ENCODE data around the gene DRC3.

Gene DRC3

GRCh38 chr17:18025945-18026776 lies 53.5 kb downstream of the DRC3 start:
- no peak for DNase-seq

- DNase-seq, result no peak
Measured at GRCh38 chr17:18027280-18027679, 54.6 kb downstream of the DRC3 start.

GRCh38 chr17:18028114-18028951 lies 55.7 kb downstream of the DRC3 start:
- no peak for DNase-seq

DNA sequence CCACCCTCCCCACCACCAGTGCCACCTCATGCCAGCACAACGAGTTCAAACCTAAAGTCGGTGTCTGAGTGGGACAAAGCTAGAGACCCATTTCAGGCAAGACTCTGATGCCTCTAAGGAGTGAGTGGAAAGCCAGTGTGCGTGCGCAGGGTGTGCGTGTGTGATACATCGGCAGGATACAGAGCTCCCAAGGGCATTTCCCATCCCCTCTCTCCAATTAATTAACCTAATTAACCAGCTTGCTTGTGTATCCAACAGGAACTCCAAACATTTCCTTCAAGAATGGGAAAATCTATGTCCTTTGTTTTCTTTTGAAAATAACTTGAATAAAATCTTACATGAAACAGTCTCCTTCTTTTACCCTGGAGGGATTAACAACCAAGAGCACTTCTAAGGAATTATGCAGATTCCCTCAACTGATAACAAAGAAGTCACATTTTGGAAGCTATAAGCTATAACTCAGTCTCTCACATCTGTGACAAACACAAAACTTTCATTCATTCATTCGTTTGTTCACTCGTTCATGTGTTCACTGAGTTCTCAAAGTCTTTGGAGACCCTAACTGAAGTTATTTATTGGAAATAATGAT lies 56.4 kb downstream of the DRC3 start:
- DNase-seq, result no peak

GRCh38 chr17:18031955-18032354 lies 59.3 kb downstream of the DRC3 start:
- DNase-seq, result no peak

GRCh38 chr17:18033442-18034099 lies 60.9 kb downstream of the DRC3 start:
- peak; percentile 20 for DNase-seq

DNA sequence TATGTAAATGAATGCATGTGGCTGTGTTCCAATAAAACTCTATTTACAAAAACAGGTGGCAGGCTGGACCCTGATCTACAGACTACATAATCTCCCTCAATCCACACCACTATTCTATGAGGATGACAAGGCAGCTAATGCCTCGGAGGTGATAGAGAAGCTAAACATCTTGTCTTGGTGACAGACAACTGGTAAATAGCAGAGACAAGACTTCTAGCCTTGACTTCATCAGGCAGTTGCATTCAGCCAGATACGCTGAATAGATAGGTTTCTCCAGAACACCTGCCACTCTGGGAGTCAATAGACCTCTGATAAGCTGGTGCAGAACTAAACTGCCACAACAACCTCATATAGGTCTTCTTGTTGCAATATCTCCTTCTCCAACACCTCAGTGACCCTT lies 63.0 kb downstream of the DRC3 start:
- DNase-seq, result no peak

- no peak for DNase-seq
Measured at GRCh38 chr17:18037486-18037885, 64.8 kb downstream of the DRC3 start.

GRCh38 chr17:18038149-18038850 lies 65.6 kb downstream of the DRC3 start:
- no peak for DNase-seq

GRCh38 chr17:18038861-18039534 lies 66.3 kb downstream of the DRC3 start, which contains the start of the genes ATPAF2 and GID4:
Gene ATPAF2, minus strand, starts transcription at chr17:18039168. Its CDS starts 155 bp downstream, at chr17:18039013.
Gene GID4, plus strand, starts transcription at chr17:18039408. Its CDS starts 57 bp downstream, at chr17:18039465.
- DNase-seq, result peak; percentile 99

- DNase-seq, result no peak
Measured at GRCh38 chr17:18039535-18040260, 67.0 kb downstream of the DRC3 start.

GRCh38 chr17:18040261-18040858 lies 67.7 kb downstream of the DRC3 start:
- DNase-seq, result no peak

DNA sequence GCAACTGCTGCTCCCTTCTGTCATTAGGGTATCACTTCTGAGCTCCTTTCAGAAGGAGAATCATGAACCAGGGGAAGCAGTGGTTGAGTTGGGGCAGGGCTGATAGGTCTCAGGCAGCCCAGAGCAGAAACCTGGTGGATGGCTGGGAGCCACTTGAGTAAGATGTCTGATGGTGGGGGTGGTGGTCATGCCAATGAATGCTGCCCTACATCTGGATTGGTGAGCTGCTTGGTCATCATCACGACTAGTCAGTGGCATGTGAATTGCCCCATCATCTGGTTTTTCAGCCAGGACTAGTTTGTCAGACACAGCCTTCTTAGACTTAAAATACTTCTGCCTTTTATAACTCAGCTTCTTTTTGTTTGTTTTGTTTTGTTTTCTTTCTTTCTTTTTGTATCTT lies 69.1 kb downstream of the DRC3 start:
- no peak for DNase-seq

DNA sequence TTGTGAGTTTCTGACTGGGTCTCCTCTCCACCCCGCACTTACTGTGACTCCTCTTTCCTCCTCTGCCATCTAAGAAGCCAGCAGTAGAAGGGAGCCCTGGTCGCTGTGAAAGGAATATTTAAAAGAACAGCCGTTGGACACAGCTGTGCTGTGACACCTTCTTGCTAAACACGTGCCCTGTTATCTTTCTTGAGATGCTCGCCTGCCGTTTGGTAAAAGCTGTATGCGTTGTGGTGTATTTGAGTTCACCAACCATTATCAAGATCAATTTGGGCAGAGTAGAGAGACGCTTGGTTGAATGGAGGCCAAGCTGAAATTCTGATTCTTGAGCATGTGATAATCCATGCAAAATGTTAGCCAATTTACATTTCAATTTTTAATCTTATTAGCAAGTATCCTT lies 70.3 kb downstream of the DRC3 start:
- DNase-seq, result no peak

DNA sequence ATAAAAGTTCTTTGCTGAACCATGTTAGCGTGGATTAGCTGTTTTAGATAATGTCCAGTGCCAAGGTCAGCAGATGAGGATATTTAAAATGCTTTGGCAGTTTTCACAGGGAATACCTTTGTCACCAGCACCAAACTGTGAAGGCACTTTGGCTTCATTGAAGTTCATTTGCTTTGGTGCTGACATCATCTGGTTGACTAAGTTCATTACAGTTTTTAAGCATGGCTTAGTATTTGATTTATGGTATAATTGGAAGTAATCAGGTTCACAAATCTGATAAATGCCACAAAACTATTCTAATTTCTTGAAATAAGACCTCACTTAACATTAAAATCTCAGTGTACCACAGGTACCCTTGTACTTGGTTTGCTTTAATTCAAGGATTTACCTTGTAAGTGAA lies 70.8 kb downstream of the DRC3 start:
- no peak for DNase-seq

GRCh38 chr17:18044609-18045008 lies 71.9 kb downstream of the DRC3 start:
- DNase-seq, result no peak

DNA sequence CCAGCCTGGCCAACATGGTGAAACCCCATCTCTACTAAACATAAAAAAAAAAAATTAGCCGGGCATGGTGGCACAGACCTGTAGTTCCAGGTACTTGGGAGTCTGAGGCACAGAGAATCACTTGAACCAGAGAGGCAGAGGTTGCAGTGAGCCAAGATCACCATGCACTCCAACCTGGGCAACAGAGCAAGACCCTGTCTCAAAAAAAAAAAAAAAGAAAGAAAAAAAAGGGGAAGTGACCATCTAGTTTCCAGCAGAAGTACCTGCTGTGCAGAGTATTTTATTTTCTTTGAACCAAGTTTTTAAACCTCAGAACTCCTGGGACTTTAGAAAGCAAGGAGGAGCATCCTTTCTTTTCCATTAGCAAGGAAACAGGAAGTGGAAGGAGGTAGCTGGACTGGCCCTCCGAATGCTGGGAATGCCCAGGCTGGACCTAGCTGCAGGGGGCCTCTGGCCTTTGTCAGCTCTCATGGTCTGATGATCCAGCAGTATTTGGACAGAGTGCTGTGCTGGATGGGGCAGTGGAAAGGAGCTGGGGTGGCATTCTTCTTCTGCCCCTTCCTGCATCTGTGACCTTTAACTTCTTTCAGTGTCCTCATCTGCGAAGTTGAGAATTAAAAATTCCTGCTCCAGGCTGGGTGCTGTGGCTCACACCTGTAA lies 73.2 kb downstream of the DRC3 start:
- no peak for DNase-seq

- no peak for DNase-seq
Measured at GRCh38 chr17:18055597-18055996, 82.9 kb downstream of the DRC3 start.

DNA sequence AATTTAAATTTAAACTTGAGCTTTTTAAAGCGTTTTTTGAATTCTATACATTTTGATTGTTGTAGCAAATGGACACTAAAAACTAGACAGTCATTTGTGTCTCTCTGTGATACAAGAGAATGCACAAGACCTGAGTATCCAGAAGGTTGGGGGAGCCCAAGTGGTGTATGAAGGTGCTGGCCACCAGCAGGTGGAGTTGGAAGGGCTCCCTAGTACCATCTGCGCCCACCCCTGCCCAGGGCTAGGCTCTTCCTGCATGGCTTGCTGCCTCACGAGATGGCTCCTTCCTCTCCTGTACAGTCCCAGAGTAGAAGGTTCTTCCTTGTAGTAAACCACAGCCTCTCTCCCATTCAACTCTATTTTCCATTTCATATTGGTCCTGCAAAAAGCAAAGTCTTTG lies 83.6 kb downstream of the DRC3 start:
- no peak for DNase-seq

DNA sequence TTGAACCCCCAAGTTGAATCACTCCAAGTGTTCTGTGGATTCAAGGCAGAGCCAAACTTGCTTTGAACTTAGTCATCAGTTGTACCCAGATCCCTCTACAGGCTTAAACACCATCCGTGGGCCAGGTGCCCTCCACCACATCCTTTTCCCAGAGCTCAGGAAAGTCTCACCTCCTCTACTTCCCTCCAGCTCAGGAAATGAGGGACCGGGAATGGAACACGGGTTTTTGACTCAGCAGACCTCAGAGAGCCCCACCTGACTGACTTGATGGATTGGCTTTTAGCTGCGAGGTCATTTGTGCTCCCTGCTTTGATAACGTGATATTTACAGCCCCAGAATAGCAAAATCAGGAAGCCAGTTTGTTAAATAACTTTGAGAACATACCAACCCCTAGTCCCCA lies 86.6 kb downstream of the DRC3 start:
- DNase-seq, result no peak
